LNCaP clone FGC (cell line): ENCODE results near the gene IL25.

Experiments
- DNase-seq: peaks from one replicate; pipeline ENCODE4 v3.0.0-alpha.2; 2011; ENCODE audit warnings: low read depth
- H3K4me3 ChIP-seq: 2 replicates; pipeline ENCODE4 v1.5.1; 2011; ENCODE audit warnings: mild to moderate bottlenecking, low read depth, low read length, control low read depth
- TF ChIP-seq, protein P1 (sequence below): IDR thresholded peaks from 2 replicates; pipeline ENCODE4 v1.5.1; 2012; ENCODE audit warnings: mild to moderate bottlenecking; ENCODE audit not compliant: control insufficient read depth, insufficient read depth; ENCODE audit errors: extremely low read depth

The IL25 gene

DNA sequence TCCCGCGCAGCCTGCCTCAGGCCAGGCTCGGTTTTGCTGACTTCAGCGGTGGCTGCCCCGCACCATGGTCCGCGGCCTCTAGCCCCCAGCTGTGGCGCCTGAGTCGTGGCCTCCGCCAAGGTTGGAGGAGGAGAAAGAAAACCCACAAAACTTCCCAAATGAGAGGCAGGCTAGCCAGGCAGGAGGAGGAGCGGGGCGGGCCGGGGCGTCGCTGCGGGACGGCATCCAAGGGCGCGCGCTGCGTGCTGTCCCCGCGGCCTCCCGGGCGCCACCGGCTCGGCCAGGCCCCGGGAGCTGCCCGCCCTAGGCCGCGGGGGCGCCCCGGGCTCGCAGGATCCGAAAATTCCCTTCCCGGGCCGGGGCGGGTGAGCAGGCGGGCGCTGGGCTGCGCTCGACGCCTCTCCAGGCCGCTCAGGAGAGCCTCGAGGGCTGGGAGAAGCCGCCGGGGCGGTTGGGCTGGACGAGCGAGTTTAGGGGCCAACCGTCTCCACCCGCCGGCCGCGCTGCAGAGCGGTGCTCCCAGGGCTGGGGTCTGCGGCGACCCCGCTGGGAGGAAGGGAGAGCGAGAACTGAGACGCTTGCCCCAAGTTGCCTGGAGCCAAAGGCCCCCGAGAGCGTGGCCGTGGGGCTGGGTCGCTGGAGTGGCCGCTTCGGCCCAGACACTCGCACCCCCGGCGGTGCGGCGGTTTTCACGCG is 7.4 kb upstream of the IL25 start, which contains the start of gene EFS:
Gene EFS (minus strand): TSS at position 137 of the 696 bp plus-strand sequence. CDS start 147 bp downstream, outside the sequence.
- H3K4me3 ChIP-seq = peak within 1 kb of the TSS; percentile 70
- no peak for DNase-seq
- TF ChIP-seq, protein P1, sequence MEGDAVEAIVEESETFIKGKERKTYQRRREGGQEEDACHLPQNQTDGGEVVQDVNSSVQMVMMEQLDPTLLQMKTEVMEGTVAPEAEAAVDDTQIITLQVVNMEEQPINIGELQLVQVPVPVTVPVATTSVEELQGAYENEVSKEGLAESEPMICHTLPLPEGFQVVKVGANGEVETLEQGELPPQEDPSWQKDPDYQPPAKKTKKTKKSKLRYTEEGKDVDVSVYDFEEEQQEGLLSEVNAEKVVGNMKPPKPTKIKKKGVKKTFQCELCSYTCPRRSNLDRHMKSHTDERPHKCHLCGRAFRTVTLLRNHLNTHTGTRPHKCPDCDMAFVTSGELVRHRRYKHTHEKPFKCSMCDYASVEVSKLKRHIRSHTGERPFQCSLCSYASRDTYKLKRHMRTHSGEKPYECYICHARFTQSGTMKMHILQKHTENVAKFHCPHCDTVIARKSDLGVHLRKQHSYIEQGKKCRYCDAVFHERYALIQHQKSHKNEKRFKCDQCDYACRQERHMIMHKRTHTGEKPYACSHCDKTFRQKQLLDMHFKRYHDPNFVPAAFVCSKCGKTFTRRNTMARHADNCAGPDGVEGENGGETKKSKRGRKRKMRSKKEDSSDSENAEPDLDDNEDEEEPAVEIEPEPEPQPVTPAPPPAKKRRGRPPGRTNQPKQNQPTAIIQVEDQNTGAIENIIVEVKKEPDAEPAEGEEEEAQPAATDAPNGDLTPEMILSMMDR = no peak

DNA sequence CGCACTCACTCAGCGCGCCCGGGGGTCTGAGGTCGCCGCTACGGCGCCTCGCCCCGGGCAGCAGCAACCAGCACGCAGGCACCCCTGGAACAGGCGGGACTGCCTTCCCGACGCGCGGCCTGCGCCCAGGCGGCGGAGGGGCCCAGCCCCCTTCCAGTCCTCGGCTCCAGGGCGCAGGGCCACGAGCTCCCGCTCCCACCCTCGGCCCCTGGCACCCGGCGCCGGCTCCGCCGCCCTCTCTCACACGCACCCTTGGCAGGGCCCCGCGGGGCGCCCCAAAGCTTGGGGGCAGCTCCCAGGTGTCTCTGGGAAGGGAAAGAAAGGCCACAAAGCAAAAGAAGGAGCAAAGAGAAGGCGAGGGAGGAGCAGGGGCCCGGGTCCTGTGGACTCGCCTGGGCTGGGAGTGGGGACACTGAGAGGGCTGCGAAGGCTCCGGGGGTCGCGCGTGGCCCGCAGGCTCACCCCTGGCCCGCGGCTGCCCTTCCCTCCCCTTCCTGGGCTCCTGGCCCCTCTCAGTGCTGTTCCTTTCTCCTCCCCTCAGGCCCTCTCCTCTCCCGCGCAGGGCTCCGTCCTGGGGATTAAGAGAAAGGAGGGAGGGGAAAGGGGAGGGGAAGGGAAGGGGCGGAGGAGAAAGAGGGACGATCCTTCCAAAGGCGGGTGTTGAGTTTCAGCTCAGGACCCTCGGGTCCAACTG is 6.7 kb upstream of the IL25 start:
- no peak overlapping the region; the same call in 1 of the 2 replicates for H3K4me3 ChIP-seq
- TF ChIP-seq, protein P1 = no peak
- DNase-seq = no peak

DNA sequence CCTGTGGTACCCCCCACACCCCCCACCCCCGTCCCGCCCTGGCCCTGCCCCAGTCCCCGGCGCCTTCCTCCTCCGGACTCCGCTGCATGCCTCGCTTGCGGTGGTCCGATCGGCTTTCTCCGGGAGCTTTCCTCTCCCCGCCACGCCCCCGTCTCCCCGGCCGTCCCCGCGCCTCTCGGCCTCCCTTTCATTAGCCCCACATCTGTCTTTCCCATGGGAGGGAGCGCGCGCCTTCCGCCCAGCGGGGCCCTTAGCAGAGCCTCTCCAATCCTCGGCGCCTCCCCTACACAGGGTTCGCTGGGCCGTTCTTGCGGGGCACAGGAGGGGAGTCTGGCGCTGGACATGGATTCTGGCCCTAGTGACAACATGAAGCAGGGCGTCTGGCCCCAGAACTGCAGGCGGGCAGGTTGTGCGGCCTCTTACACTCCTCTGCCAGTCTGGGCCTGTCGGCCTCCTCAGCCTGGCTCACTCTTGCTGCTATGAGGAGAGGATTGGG is 6.1 kb upstream of the IL25 start:
- H3K4me3 ChIP-seq = no peak overlapping the region
- TF ChIP-seq, protein P1 = no peak
- DNase-seq = no peak

DNA sequence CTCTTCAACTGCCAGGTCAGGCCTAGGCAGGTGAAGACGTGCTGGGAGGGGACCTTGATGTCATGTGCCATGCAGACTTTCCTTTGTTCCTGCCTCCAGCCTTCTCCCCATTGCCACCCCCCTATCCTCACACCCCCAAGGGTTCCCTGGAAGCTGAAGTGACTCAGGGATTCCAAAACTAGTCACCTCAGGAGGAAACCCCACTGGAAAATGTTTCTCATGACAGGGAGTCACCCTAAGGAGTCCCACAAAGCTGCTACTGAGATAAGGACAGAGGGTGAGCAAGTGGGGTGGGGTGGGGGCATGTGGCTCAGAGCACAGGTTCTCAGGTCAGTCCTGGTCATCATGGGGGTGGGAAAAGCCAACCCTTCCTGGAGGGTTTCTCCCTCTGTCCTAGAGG is 2.4 kb upstream of the IL25 start:
- no peak overlapping the region for H3K4me3 ChIP-seq
- TF ChIP-seq, protein P1 = no peak
- DNase-seq = no peak

DNA sequence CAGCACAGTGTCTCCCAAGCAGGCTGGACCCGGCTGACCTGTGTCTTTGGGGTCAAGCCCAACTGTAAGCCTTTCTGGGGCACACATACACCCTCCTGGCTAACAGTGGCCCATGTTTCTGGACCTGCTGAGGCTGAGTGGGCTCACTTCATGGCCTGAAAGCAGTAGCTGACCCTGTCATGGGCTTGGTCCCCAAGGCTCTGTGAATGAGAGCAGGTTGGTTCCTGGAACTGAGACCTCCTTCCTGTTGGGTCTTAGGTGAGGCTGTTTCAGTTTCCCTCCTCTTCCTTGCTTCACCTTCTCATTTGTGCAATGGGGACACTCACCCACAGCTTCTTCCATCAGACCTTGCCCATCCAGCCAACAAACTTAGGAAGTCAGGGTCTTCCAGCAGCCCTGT is 744 bp upstream of the IL25 start:
- DNase-seq = no peak
- no peak overlapping the region for H3K4me3 ChIP-seq
- TF ChIP-seq, protein P1 = no peak

DNA sequence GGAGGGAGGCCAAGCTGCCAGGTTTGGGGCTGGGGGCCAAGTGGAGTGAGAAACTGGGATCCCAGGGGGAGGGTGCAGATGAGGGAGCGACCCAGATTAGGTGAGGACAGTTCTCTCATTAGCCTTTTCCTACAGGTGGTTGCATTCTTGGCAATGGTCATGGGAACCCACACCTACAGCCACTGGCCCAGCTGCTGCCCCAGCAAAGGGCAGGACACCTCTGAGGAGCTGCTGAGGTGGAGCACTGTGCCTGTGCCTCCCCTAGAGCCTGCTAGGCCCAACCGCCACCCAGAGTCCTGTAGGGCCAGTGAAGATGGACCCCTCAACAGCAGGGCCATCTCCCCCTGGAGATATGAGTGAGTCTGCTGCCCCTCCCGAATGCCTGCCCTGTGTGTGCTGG is 432 bp downstream of the IL25 start:
- H3K4me3 ChIP-seq = no peak overlapping the region
- no peak for DNase-seq
- TF ChIP-seq, protein P1 = no peak
